CD4-positive, alpha-beta T cell (primary cell): ENCODE data around the gene APOL2. TPM values are rescaled to one million over a fixed set of nuclear protein-coding genes. Genes with fewer than 3 reads are reported as not detected.

ENCODE experiments used
- ATAC-seq: fragments of 200-7000 bp; cut with Tn5 transposase; one replicate; pipeline ENCODE4 v1.10.0; 2022; ENCODE audit warnings: mild to moderate bottlenecking; ENCODE audit not compliant: poor library complexity
- CTCF ChIA-PET: fragments of 350-600 bp; sonication (Branson Sonifier 250); formaldehyde crosslinking; loops from one replicate; lab custom pipeline; 2021; ENCODE audit warnings: antibody characterized with exemption, inconsistent platforms; lab: Charles Lee
- POLR2A ChIA-PET: fragments of 350-600 bp; sonication (Branson Sonifier 250); formaldehyde crosslinking; loops from one replicate; lab custom pipeline; 2021; ENCODE audit warnings: antibody characterized with exemption, inconsistent platforms; lab: Charles Lee
- DNase-seq, 14 experiments: peaks; one replicate each; pipeline ENCODE4 v3.0.0-alpha.2; 2013 to 2020; ENCODE audit warnings: mixed read lengths in 2 of 14
- H3K27ac ChIP-seq, 2 donors: one replicate each; pipeline versions ENCODE4 v1.5.1 to v1.7.0; 2013; ENCODE audit warnings: low read length in 2 of 2, low read depth in 1 of 2, mild to moderate bottlenecking in 1 of 2
- H3K27me3 ChIP-seq, 2 experiments: 1 replicate in 1 of 2; 2 replicates in 1 of 2; pipeline versions ENCODE4 v1.6.1 to v1.7.0; 2013; ENCODE audit warnings: low read length in 2 of 2, control low read depth in 1 of 2, mild to moderate bottlenecking in 1 of 2, moderate library complexity in 1 of 2; ENCODE audit not compliant: insufficient read depth in 2 of 2, control insufficient read depth in 1 of 2
- H3K36me3 ChIP-seq: one replicate; pipeline ENCODE4 v1.6.1; 2013; ENCODE audit warnings: low read length, control low read depth; ENCODE audit not compliant: insufficient read depth
- H3K4me1 ChIP-seq: one replicate; pipeline ENCODE4 v1.6.1; 2013; ENCODE audit warnings: low read length, control low read depth; ENCODE audit not compliant: insufficient read depth
- H3K4me3 ChIP-seq: one replicate; pipeline ENCODE4 v1.5.1; 2013; ENCODE audit warnings: mild to moderate bottlenecking, low read length, moderate library complexity
- H3K9me3 ChIP-seq, 2 experiments: 1 replicate in 1 of 2; 2 replicates in 1 of 2; pipeline versions ENCODE4 v1.6.1 to v1.7.0; 2013; ENCODE audit warnings: low read length in 2 of 2, mild to moderate bottlenecking in 2 of 2, control low read depth in 1 of 2, moderate library complexity in 1 of 2; ENCODE audit not compliant: control insufficient read depth in 1 of 2, insufficient read depth in 1 of 2
- H3K27ac Mint-ChIP-seq: one replicate; pipeline ENCODE4 v1.8.0; 2020; ENCODE audit warnings: mixed read lengths
- H3K27me3 Mint-ChIP-seq: one replicate; pipeline ENCODE4 v1.8.0; 2021; ENCODE audit warnings: mixed read lengths
- H3K36me3 Mint-ChIP-seq: one replicate; pipeline ENCODE4 v1.8.0; 2021; ENCODE audit warnings: low read depth, mixed read lengths
- H3K4me1 Mint-ChIP-seq: one replicate; pipeline ENCODE4 v1.8.0; 2021; ENCODE audit warnings: low read depth, mixed read lengths
- H3K4me3 Mint-ChIP-seq: one replicate; pipeline ENCODE4 v1.8.0; 2020; ENCODE audit warnings: mild to moderate bottlenecking, mixed read lengths
- H3K9me3 Mint-ChIP-seq: one replicate; pipeline ENCODE4 v1.8.0; 2020; ENCODE audit warnings: mixed read lengths
- intact Hi-C, 2 experiments: fragments of 100-400 bp; cut with DNase I in 1 of 2; cut with micrococcal nuclease in 1 of 2; formaldehyde crosslinking; loops; one replicate each; pipeline versions ENCODE4 v1.15.1 to v1.9.0; 2023 to 2025; cut with DNase I, micrococcal nuclease
- total RNA-seq, 174 experiments: library from RNA in 2 of 174; stranded (reverse) in 2 of 174; gene quantifications; one replicate each; pipeline ENCODE4 v1.2.3 and lab custom pipeline; 2021 to 2026
- TF ChIP-seq, protein P1 (sequence below): fragments of 200-600 bp; IDR thresholded peaks from one replicate; pipeline ENCODE4 v1.8.0; 2022; ENCODE audit warnings: antibody characterized with exemption, mild to moderate bottlenecking

The APOL2 gene
- total RNA-seq, 2 experiments from 2014 or later, result 17.8 to 21.8 TPM

- no peak overlapping the region for H3K27ac Mint-ChIP-seq
- intact Hi-C loops, result loop anchor here in 1 of 2 experiments (10.0 kb wide), 1 partner anchor 76 kb away; no protein-coding TSS in a partner anchor
- no peak for ATAC-seq
These were observed 40.8 kb downstream of the APOL2 start for GRCh38 chr22:36198536-36198935.

DNA sequence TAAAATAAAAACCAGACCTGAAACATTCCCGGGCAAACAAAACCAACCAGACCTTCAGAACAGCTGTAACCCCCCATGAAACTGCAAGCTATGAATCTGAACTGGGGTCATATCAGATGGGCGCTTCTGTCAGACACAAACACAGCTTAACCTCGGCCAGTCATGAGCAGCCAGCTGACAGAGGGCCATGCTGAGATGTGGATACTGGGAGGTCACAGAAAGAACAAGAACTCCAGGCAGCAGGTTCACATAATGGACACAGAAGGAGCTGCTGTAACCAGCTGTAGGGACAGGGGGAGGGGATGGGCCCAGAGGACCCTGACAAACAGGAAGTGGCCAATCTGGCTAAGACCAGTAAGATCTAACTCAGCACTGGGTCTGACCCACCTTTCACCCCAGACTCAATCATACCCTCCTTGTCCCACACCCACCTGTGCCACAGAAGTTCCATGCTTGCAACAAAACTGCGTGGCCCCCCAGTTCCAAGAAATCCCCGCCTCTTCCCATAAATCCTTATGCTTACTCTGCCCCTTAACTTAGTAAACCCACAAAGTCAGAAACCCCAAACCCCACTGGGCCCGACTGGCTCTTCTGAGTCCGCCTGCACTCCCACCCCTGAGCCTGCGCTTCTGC is 41.7 kb downstream of the APOL2 start:
- ATAC-seq (no peak), DNase-seq (no peak)
- H3K4me3 Mint-ChIP-seq, result no peak overlapping the region
- no peaks in the 10 kb centered on the region for H3K9me3 Mint-ChIP-seq
- Histone ChIP-seq H3K4me3 (no peak overlapping the region), H3K36me3 (no peaks in the 10 kb centered on the region), H3K27ac (no peak overlapping the region), H3K9me3 (no peaks in the 10 kb centered on the region), H3K4me1 (peaks cover 9% of the 10 kb centered on the region), H3K27me3 (no peaks in the 10 kb centered on the region)
- no peak overlapping the region for H3K27ac Mint-ChIP-seq
- peaks cover 23% of the 10 kb centered on the region for H3K27me3 Mint-ChIP-seq
- no peaks in the 10 kb centered on the region for H3K36me3 Mint-ChIP-seq
- TF ChIP-seq, protein P1, sequence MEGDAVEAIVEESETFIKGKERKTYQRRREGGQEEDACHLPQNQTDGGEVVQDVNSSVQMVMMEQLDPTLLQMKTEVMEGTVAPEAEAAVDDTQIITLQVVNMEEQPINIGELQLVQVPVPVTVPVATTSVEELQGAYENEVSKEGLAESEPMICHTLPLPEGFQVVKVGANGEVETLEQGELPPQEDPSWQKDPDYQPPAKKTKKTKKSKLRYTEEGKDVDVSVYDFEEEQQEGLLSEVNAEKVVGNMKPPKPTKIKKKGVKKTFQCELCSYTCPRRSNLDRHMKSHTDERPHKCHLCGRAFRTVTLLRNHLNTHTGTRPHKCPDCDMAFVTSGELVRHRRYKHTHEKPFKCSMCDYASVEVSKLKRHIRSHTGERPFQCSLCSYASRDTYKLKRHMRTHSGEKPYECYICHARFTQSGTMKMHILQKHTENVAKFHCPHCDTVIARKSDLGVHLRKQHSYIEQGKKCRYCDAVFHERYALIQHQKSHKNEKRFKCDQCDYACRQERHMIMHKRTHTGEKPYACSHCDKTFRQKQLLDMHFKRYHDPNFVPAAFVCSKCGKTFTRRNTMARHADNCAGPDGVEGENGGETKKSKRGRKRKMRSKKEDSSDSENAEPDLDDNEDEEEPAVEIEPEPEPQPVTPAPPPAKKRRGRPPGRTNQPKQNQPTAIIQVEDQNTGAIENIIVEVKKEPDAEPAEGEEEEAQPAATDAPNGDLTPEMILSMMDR, result no peak
- intact Hi-C loops, result loop anchor here in 1 of 2 experiments (10.0 kb wide), 1 partner anchor 77 kb away; no protein-coding TSS in a partner anchor
- peaks cover 6% of the 10 kb centered on the region for H3K4me1 Mint-ChIP-seq
- POLR2A ChIA-PET, result interaction anchor here (1.1 kb wide), 1 partner anchor 80 kb away, joined by 3 read pairs; no protein-coding TSS in a partner anchor
- CTCF ChIA-PET, result interaction anchor here (1.1 kb wide), 1 partner anchor 27 kb away, joined by 3 read pairs; no protein-coding TSS in a partner anchor

More at GRCh38 chr22:36198536-36198935, 40.8 kb downstream of the APOL2 start:
- Histone ChIP-seq H3K36me3 (no peaks in the 10 kb centered on the region), H3K27me3 (no peaks in the 10 kb centered on the region), H3K4me3 (no peak overlapping the region), H3K9me3 (no peaks in the 10 kb centered on the region), H3K27ac (no peak overlapping the region), H3K4me1 (peaks cover 9% of the 10 kb centered on the region)
- Mint-ChIP-seq H3K9me3 (no peaks in the 10 kb centered on the region), H3K4me3 (no peak overlapping the region), H3K4me1 (peaks cover 6% of the 10 kb centered on the region), H3K36me3 (no peaks in the 10 kb centered on the region), H3K27me3 (peaks cover 32% of the 10 kb centered on the region)
- TF ChIP-seq, protein P1, result no peak
- no peak for DNase-seq
- POLR2A ChIA-PET, result interaction anchor here (1.1 kb wide), 1 partner anchor 80 kb away, joined by 3 read pairs; no protein-coding TSS in a partner anchor
- CTCF ChIA-PET, result interaction anchor here (1.1 kb wide), 1 partner anchor 26 kb away, joined by 3 read pairs; no protein-coding TSS in a partner anchor

- intact Hi-C loops, result loop anchor here in 1 of 2 experiments (10.0 kb wide), 1 partner anchor 78 kb away; no protein-coding TSS in a partner anchor
- Histone ChIP-seq H3K4me3 (no peak overlapping the region), H3K9me3 (no peaks in the 10 kb centered on the region), H3K27ac (no peak overlapping the region), H3K4me1 (peaks cover 9% of the 10 kb centered on the region), H3K27me3 (no peaks in the 10 kb centered on the region), H3K36me3 (no peaks in the 10 kb centered on the region)
- Mint-ChIP-seq H3K9me3 (no peaks in the 10 kb centered on the region), H3K36me3 (no peaks in the 10 kb centered on the region), H3K27me3 (peaks cover 23% of the 10 kb centered on the region), H3K4me3 (no peak overlapping the region), H3K4me1 (peaks cover 6% of the 10 kb centered on the region), H3K27ac (no peak overlapping the region)
- TF ChIP-seq, protein P1, result no peak
- POLR2A ChIA-PET, result no interaction called here
- CTCF ChIA-PET, result no interaction called here
- ATAC-seq (no peak), DNase-seq (peak in 1 of 14 experiments; percentile 9)
These were observed 42.3 kb downstream of the APOL2 start for GRCh38 chr22:36197065-36197440.
